Stimulated activated CD8-positive, alpha-beta memory T cell treated with anti-CD3 and anti-CD28 coated beads, Interleukin-7, amount 100 ng/mL, for 24 hours (primary cell): ENCODE results near the gene B4GALT6.

Source experiments
- DNase-seq: peaks from one replicate; pipeline ENCODE4 v3.0.0-alpha.2; 2020; ENCODE audit warnings: low read depth

Gene B4GALT6

DNA sequence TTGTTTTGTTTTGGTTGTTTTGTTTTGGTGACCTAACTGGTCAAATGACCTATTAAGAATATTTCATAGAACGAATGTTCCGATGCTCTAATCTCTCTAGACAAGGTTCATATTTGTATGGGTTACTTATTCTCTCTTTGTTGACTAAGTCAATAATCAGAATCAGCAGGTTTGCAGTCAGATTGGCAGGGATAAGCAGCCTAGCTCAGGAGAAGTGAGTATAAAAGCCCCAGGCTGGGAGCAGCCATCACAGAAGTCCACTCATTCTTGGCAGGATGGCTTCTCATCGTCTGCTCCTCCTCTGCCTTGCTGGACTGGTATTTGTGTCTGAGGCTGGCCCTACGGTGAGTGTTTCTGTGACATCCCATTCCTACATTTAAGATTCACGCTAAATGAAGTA lies 92.8 kb downstream of the B4GALT6 start, which contains the start of gene TTR:
Gene TTR, plus strand, starts transcription at position 250 of the 400 bp plus-strand sequence. Its CDS starts 26 bp downstream, at position 276.
- DNase-seq, result no peak

DNA sequence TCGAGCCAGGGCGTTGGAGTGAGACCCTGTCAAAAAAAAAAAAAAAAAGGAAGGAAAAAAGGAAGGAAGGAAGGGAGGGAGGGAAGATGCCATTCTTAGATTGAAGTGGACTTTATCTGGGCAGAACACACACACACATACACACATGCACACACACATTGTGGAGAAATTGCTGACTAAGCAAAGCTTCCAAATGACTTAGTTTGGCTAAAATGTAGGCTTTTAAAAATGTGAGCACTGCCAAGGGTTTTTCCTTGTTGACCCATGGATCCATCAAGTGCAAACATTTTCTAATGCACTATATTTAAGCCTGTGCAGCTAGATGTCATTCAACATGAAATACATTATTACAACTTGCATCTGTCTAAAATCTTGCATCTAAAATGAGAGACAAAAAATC lies 93.3 kb downstream of the B4GALT6 start:
- DNase-seq, result no peak

DNA sequence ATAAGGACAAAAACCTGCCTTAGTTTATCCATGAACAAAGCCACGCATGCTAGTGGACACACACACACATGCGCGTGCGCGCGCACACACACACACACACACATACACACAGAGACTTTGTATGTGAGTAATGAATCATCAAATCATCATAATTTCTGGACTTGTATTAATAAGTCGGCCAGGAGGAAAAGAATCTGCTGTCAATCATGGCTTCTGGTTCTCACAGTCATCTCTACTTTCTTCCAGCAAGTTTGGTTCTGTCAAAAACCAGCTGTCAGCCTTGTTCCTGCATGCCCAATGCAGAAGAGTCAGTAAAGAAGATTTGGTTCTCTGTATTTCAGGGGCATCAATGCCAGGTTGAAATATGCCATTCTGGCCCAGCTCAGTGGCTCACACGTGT lies 93.8 kb downstream of the B4GALT6 start:
- DNase-seq, result no peak

GRCh38 chr18:31587529-31587928 lies 96.9 kb downstream of the B4GALT6 start:
- no peak for DNase-seq

DNA sequence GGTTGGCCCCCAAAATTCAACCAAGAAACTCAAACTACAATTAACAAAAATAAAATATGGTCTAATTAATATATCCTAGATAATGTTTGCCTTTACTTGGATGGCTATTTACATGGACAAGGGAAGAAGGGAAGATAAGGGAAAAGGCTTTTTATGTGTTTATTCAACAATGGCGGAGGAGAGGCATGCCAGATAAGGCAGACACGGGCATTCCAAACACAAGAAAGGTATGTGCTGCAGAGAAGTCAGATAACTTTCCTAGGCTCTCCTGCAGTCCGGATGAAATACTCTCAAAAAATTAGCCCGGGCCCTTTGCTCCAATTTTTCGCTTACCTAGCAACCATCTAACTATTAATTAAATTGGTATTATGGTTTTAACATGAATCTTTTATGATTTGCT lies 97.8 kb downstream of the B4GALT6 start:
- DNase-seq, result no peak

DNA sequence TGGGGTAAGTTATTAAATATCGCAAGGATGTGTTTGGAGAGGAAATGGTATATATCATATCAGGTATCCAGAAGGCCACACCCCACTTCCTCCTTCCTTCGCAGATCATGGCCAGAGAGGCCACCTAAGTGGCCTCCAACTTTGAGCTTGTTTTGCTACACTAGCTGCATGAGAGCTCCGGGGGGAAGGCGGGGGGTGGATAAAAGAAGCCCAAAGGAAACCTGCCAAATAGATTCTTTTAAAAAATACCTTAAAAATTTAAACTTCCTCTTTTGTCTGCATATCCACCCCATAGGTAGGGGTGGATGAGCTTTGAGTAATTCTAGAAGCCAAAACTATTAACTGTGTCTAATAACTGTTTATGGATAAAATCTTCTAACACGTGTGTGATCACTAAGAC lies 98.4 kb downstream of the B4GALT6 start:
- DNase-seq, result no peak

- no peak for DNase-seq
Observed at GRCh38 chr18:31583185-31583854, 101.1 kb downstream of the B4GALT6 start.

- no peak for DNase-seq
Observed at GRCh38 chr18:31581498-31582197, 102.7 kb downstream of the B4GALT6 start.

DNA sequence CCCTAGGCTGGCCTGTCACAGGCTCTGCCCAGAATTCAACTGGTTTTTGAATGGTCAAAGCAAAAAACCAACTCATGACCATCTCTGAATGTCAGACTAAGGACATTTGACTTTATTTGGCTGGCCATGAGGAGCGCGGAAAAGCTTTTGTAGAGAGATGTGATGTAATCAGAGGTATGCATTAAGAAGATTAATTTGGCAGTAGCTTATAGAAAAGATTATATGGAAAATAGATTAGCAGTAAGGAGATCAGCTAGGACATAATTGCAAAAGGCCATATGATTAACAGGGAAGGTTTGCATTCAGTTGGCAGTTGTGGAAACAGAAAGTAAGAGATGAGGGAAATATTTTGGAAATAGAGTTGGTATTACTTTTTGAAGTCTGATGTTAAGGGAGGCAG lies 105.0 kb downstream of the B4GALT6 start:
- DNase-seq, result no peak

- DNase-seq, result no peak
Observed at GRCh38 chr18:31578126-31578525, 106.3 kb downstream of the B4GALT6 start.

GRCh38 chr18:31577195-31577594 lies 107.2 kb downstream of the B4GALT6 start:
- no peak for DNase-seq

GRCh38 chr18:31576670-31577069 lies 107.7 kb downstream of the B4GALT6 start:
- DNase-seq, result no peak

- DNase-seq, result no peak
Observed at GRCh38 chr18:31575515-31576257, 108.7 kb downstream of the B4GALT6 start.

DNA sequence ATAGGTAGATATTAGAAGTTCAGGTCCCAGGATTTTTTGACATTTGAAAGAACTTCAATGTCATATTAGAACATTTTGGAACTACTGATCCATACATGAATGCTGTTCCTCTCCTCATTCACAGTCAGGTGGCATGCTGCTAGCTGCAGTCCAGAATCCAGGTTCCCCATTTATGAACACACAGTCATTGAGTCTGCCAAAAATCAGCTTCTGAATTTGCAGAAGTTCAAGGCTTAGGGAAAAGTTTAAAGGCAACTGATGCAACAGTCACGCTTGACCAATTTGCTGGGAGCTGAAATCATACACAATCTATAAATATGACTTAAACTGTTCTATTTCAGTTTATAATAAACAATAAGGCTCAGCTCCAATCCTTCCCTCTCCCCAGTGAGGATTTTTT lies 110.0 kb downstream of the B4GALT6 start:
- no peak for DNase-seq
